ENCODE measurements around the gene CYP27C1.

- TF ChIP-seq CTCF (IDR thresholded peaks at IDR 0.05) (no peak), POLR2AphosphoS5 (IDR thresholded peaks at IDR 0.05) (no peak), POLR2A (IDR thresholded peaks at IDR 0.05) (no peak)
Observed at GRCh38 chr2:127163921-127164320, 56.2 kb downstream of the CYP27C1 start.
